IPS-20b (cell line): ENCODE results near the gene MIS18A.

Source experiments
- H3K27ac ChIP-seq: one replicate; pipeline ENCODE4 v1.5.1; 2013; ENCODE audit warnings: low read length
- H3K27me3 ChIP-seq: 2 replicates; pipeline ENCODE4 v1.6.1; 2013; ENCODE audit warnings: mild to moderate bottlenecking, low read length, inconsistent platforms; ENCODE audit not compliant: insufficient read depth
- H3K36me3 ChIP-seq: 2 replicates; pipeline ENCODE4 v1.6.1; 2013; ENCODE audit warnings: low read depth, mild to moderate bottlenecking, inconsistent platforms, low read length, moderate library complexity; ENCODE audit not compliant: insufficient read depth
- H3K4me1 ChIP-seq: 2 replicates; pipeline ENCODE4 v1.6.1; 2013; ENCODE audit warnings: mild to moderate bottlenecking, control low read depth, inconsistent platforms, low read length, moderate library complexity; ENCODE audit not compliant: insufficient read depth
- H3K4me3 ChIP-seq: 2 replicates; pipeline ENCODE4 v1.5.1; 2013; ENCODE audit warnings: mild to moderate bottlenecking, low read length, inconsistent platforms
- H3K9ac ChIP-seq: 2 replicates; pipeline ENCODE4 v1.6.1; 2013; ENCODE audit warnings: low read depth, mild to moderate bottlenecking, inconsistent platforms, low read length, moderate library complexity
- H3K9me3 ChIP-seq: 2 replicates; pipeline ENCODE4 v1.6.1; 2013; ENCODE audit warnings: mild to moderate bottlenecking, low read depth, low read length, inconsistent platforms; ENCODE audit not compliant: insufficient read depth

The MIS18A gene

GRCh38 chr21:32226444-32226843, 52.4 kb downstream of the MIS18A start:
- Histone ChIP-seq H3K27me3 (no peaks in the 10 kb centered on the region), H3K9ac (no peak overlapping the region), H3K4me3 (no peak overlapping the region), H3K9me3 (no peaks in the 10 kb centered on the region), H3K36me3 (no peaks in the 10 kb centered on the region), H3K27ac (no peak overlapping the region), H3K4me1 (no peaks in the 10 kb centered on the region)
